Superior temporal gyrus (tissue), 1 donor: ENCODE measurements around the gene EYS.
"Not testable (repeated sequence)": the region's sequence is repeated elsewhere in the genome, so short reads cannot be mapped to it uniquely, and the experiment has no call there.

Source experiments
- DNase-seq: peaks from one replicate; pipeline ENCODE4 v3.0.0-alpha.2; 2016; ENCODE audit errors: extremely low spot score

The EYS gene

DNA sequence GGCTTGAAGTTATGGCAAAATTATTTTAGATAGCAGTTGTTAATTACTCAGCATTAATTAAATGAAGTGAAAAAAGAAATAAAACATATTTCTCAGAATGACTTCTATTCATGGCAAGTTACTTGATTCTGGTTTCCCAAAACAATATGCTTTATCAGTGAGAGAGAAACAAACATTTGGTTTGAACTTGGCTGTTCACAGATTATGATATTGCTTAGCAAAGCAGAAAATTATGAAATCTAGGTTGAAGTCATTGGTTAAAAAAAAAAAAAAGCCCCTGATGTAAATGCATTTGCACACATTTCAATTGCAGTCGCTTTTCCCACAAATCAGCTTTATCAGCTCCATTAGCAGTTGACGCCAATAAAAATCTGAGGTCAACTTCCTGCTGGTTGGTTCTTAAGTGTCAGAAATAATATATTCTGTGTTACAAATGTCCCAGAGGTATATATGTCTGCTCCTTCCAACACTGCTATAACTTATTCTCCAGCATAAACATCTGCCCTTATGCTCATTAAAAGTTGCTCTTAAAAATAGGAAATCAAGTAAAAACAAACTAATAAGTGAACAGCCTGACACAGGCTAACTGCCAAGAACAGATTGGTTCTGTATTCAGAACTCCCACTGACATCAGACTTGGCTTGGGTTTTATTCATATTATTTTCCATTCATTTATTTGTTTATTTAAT lies 1796.0 kb downstream of the EYS start:
- DNase-seq: no peak

DNA sequence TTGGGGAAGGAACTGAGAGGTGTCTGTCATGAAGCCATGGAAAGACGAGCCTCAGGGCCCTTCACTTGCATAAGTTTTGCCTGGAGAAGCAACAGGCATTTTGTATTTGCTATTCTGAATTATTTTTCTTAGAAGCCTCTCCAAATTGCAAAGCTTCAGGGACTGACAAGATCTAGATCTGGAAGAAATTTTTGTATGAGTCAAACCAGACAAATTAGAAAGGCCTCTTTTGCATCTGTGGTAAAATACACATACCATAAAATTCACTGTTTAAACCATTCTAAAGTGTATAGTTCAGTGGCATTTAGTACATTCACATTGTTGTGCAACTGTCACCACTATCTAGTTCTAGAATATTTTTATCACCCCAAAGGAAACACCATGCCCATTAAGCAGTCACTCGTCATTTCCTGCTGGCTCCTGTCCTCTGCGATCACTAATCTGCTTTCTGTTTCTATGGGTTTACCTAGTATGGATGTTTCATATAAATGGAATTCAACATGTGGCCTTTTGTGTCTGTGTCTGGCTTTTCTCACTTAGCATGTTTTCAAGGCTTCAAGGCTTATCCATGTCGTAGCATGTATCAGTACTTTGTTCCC lies 1802.3 kb downstream of the EYS start:
- DNase-seq: no peak

DNA sequence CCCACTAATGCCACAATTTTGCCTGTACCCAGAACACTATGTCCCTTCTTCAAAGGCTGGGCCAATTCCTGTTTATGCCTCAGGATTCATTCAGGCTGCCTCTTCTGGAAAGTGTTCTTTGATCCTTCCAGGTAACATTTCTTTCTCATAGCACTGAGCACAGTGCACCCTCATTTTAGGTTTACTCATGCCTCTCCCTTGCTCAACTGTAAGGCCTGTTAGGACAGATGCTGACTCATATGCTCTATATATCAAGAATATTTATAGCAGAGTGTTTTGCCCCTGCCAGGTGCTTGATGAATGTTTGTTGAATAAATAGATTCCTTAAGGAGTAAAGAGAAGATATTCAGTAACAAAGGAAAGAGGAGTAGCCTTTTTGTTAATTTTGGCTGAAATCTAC lies 1807.5 kb downstream of the EYS start:
- DNase-seq: no peak

DNA sequence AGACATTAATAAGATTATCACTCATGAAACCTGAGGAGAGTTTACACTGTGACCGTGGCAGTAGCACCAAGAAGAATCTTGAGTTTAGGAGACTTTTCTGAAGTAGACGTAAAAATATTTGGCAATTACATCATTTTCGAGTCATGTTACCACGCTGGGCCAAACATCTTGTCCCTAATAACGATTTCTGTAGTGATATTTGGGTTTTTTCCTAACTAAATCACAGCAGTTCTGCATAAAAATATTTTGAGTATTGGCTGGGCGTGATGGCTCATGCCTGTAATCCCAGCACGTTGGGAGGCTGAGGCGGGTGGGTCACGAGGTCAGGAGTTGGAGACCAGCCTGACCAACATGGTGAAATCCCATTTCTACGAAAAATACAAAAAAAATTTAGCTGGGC lies 1809.1 kb downstream of the EYS start:
- DNase-seq: no peak

DNA sequence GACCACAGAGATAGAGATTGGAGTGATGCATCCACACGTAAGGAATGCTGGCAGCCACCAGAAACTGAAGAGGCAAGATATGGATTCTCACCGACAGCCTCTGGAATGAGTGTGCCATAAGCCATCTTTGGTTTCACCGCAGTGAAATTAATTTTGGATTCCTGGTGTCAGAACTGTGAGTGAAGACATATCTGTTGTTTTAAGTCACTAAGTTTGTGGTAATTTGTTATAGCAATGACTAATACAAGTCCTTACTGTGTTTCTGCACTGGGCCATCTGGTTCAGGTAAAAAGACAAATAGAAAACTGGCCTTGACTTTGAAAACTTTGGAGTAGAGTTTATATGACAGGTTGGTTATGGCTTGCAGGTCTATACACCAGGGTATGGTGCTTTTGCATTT lies 1809.6 kb downstream of the EYS start:
- DNase-seq: no peak

DNA sequence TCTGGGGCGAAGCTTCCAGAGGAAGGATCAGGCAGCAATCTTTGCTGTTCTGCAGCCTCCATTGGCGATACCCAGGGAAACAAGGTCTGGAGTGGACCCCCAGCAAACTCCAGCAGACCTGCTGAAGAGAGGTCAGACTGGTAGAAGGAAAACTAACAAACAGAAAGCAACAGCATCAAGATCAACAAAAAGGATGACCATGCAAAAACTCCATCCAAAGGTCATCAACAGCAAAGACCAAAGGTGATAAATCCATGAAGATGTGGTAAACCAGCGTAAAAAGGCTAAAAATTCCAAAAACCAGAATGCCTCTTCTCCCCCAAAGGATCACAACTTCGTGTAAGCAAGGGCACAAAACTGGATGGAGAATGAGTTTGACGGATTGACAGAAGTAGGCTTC lies 1818.6 kb downstream of the EYS start:
- no peak for DNase-seq

DNA sequence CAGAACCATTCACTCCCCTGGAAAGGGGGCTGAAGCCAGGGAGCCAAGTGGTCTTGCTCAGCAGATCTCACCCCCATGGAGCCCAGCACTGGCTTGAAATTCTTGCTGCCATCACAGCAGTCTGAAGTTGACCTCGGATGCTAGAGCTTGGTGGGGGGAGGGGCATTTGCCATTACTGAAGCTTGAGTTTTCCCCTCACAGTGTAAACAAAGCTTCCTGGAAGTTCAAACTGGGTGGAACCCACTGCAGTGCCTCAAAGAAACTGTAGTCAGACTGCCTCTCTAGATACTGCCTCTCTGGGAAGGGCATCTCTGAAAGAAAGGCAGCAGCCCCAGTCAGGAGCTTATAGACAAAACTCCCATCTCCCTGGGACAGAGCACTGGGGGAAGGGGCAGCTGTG lies 1819.2 kb downstream of the EYS start:
- DNase-seq: not testable (repeated sequence)

DNA sequence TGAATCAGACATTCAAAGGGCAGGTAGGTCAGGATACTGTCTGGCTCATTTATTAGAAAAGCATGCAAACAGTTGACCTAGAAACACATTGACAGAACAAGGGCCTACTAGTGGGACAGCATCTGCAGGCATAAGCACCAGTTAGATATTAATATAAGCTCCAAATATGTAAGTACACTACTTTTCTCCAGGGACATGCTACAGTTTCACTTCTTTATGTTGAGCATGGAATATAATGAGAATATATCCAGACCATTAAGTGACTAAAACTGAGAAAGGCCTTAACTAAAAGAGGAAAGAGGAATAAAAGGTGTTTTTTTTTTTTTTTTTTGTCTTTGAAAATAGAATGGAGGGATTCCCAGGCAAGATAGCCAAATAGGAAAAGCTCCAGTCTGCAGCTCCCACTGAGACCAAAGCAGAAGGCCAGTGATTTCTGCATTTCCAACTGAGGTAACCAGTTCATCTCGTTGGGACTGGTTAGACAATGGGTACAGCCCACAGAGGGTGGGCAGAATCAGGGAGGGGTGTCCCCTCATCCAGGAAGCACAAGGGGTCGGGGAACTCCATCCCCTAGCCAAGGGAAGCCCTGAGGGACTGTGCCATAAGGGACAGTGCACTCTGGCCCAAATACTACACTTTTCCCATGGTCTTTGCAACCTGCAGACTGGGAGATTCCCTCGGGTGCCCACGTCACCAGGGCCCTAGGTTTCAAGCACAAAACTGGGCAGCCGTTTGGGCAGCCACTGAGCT lies 1819.8 kb downstream of the EYS start:
- no peak for DNase-seq

DNA sequence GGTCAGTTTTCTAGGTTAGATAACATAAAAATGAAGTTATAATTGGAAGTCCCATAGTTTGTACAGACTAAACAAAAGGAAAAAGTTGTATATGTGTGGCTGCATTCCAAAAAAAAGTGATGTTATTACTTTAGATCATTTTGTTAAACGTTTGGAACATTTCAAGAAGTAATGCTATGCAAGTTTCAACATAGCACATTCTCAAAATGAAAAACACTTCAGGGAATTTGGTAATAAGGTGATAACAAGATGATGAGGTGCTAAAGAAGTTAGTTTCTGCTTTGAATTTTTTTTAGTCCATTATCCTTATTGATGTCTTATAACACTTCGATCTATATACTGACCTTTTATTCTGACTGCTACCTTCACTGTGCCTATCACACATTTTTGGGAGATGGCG lies 1820.7 kb downstream of the EYS start:
- no peak for DNase-seq

DNA sequence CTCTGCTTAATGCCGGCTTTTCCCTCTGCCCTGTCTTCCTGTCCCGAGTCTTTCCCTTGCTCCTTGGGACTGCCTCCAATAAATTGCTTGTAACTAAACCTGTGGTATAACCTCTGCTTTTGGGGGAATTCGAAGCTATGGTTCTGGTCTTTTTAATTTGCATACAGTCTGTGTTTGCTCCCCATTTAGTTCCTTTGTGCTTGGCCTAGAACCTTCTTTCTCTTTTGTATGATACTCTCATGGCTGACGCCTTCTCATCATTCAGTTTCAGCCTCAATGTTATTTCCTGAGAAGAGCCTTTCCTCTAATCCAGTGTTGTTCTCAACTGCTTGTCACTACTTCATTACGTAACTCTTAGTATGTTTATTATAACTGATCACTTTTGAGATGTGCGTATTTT lies 1823.4 kb downstream of the EYS start:
- no peak for DNase-seq

DNA sequence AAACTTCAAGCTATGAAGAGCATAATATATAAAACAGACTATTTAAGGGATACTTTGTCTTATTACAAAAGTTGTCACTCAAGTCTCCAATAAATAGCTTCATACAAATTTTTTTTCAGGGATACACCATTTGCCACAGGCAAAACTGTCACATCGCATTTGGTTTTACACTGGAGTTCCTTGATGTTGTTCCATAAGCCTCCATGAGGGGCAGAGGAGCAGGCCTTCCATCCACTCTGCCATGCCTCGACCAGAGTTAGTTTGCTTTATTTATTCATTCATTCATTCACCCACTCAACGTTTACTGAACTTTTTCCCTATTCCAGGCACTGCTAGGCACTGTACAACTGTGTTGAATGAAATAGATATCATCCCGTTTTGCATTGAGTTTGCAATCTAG lies 1824.8 kb downstream of the EYS start:
- no peak for DNase-seq

DNA sequence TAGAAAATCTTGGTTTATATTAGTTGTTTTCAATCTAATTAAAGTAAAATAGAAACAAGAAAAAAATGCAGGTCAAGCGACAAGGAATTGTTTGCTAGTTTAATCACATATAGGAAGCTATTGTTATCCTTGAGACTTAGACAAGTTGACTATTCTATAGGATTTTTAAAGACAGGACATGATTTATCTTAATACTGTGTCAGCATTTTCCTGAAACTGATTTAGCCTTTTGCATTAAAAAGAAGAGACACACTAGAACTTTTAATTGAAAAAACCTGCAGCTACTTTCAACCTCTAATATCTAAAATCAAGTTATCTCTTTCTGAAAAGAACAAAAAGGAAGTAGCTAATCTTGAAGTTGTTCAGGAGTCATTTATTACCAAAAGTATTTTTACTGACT lies 1825.2 kb downstream of the EYS start:
- DNase-seq: no peak

DNA sequence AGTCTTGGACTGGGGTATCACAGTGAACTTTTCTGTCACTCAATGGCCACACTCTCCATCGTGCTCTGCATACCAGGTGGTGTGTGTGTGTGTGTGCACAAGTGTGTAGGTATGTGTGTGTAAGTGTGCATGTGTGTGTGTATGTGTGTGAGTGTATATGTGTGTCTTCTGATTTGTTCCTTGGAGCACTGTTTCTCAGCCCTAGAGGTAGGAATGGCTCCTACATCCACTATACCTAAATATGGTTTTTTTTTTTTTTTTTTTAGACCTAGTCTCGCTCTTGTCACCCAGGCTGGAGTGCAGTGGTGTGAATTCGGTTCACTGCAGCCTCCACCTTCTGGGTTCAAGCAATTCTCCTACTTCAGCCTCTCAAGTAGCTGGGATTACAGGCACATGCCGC lies 1834.8 kb downstream of the EYS start:
- DNase-seq: no peak

DNA sequence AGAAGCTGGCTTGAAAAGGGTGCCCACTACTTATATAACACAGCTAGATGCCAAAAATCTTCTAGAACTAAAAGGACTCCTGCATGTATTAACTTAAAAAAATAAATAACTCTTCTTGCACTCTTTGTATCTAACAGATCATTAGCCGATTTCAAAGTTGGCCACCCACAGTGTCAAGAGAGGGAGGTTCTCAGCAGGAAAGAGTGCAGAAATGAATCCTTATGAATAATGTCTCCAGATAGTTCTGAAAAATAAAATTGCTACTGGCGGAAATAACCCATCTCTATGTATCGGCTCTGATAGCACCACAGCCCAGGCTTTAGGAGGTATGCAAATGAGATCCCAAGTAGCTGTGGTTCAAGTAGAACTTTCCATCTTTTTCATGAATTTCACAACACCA lies 1838.7 kb downstream of the EYS start:
- DNase-seq: no peak

DNA sequence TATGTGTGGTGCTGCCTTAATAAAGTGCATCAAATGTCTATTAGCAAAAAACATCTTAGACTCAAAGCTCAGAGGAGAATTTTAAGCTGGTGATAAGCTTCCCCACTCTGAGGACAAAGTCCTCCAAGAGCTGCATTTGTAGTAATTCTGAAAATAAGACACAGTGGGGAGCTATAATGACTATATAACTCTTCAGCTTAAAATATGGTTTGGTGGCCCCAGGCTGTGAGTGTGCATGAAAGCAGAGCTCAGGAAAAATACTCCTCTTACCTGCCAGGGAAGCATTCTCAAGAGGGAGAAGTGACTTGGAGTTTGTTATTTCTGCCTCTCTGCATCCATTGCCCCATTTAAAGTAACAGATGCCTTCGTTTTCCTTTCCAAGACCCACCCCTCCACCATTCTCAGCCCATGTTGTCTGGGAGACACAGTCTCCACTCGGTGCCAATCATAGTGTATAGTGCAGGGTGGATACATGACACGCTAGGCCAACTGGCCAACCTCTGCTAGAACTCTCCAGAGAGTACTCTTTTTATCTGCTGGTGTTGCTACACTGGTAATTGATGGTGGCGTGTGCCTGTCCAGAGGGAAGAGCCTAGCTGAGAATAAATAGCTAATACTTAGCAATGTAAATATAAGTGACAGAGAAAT lies 1842.2 kb downstream of the EYS start:
- DNase-seq: no peak

DNA sequence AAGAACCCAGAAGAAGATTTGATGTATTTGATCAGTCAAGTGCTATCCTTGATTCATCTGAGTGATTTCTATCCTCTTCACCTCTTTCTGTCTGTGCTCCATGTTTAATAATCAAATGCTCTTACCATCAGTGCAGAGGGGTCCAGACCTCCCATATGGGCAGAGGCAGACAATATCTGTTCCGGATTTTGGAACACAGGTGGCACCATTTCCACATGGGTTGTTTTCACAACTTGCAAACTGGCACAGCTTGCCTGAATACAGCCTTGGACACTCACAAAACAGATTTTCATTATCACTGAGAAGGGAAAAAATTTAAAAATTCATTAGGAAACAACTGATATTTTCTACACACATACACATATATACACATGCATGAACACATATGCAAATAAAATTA lies 1843.0 kb downstream of the EYS start:
- no peak for DNase-seq

DNA sequence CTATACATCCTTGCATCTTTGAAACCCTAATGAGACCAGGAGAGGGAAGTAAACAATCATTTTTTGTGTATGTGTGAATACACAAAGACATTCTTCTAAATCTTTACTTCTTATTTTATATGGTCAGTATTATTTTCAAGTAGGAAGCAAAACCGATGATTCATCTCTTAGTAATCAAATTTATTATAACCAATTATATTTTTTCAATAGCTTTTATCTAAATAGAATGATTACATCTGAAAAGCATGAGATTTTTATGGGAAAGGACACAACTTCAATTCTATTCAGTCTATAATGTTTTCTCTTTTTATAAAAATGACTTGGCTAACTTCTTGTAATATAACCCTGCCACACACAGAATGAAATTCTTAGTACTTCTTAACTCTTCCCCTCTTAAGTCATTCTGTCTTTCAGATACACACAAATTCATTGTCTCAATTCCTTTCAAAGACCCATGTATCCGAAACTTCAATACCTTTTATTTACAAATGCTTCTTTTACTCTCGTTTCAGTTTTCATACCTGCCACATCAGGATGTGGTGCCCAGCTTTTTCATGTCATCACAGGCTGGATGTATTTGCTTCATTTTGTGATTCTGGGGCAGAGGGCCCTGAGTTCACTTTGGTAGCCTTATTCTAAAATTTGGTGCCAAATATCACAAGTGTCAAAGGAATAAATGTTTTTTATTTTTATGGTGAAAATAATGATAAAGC lies 1844.4 kb downstream of the EYS start:
- DNase-seq: no peak

DNA sequence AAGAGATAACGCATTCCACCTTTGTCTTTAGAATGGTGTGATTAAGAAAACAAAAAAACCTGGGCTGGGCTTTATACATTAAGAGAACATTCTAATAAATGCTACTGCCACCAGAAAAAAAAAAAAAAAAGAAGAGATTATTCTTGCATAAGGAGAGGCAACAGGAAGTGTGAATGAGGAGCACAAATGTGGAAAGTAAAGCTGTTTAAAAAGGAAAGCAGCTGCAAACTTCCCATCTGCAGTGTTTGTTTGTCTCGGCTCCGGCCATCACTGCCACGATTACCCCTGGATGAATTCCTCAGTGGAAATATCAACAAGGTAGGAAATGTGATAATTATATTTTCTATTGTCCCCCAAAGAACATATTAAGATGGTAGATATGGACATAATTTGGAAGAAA lies 1847.5 kb downstream of the EYS start:
- DNase-seq: no peak

DNA sequence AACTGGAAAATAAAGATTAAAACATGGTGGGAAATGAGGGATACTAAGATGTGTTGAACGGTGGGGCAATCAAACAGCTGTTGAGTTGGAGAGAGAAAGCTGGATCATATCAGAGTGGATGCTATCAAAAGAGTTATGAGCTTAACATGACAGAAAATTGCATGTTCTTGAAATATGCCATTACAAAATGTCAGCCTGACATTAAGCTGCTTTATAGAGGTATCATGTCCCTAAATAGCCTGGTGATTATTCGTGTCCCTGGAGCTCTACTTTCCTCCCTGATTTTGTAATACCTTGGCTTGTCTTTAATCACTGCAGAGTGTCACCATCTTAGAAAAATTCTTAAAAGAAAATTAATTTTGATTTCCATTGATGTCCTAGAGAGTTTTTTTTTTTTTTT lies 1848.3 kb downstream of the EYS start:
- no peak for DNase-seq

DNA sequence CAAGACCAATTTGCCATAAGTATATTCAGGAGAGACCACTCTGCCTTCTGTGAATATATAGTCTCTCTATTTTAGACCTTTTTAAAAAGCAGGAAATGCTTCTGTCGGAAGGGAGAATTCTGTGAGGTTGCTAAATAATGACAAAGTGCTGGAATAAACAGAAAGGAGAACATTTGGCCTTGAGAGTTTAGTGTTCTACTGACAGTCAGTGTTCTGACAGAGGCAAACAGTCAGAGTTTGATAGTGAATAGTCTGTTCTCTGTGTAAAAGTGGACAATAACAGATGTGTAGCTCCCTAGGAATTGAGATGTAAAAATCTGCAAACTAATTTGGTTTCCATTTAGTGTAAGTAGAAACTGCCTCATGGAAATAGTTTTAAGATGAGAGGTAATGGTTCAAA lies 1850.8 kb downstream of the EYS start:
- peak; percentile 23 for DNase-seq

DNA sequence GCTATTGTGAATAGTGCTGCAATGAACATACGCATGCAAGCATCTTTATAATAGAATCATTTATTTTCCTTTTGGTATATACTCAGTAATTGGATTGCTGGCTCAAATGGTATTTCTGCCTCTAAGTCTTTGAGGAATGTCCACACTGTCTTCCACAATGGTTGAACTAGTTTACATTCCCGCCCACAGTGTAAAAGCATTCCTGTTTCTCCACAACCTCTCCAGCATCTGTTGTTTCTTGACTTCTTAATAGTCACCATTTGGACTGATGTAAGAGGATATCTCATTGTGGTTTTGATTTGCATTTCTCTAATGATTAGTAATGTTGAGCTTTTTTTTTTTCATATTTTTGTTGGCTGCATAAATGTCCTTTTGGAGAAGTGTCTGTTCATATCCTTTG lies 1862.7 kb downstream of the EYS start:
- DNase-seq: no peak

DNA sequence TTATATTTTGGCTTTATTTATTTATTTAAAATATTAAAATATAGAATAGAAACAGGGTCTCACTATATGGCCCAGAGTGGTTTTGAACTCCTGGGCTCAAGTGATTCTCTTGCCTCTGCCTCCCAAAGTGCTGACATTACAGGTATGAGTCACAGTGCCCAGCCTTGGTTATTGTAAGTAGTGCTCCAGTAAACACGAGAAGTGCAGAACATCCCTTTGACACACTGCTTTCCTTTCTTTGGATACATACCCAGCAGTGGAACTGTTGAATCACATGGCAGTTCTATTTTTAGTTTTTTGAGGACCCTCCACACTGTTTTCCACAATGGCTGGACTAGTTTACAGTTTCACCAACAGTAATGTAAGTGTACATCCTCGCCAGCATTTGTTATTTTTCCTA lies 1867.5 kb downstream of the EYS start:
- no peak for DNase-seq
